H9 (cell line): Measurements from ENCODE around the gene OR52E1. TPM values are rescaled to one million over a fixed set of nuclear protein-coding genes. Genes with fewer than 3 reads are reported as not detected.

Experiments
- DNase-seq: peaks from one replicate; pipeline ENCODE4 v3.0.0-alpha.2; 2017
- H2AFZ ChIP-seq: one replicate; pipeline ENCODE4 v1.6.1; 2013; ENCODE audit warnings: mild to moderate bottlenecking, low read length, control low read depth, moderate library complexity
- H2AK5ac ChIP-seq: 2 replicates; pipeline ENCODE4 v1.6.1; 2013; ENCODE audit warnings: low read length, control low read depth, mixed read lengths; ENCODE audit not compliant: insufficient read length
- H2BK120ac ChIP-seq: one replicate; pipeline ENCODE4 v1.6.1; 2013; ENCODE audit warnings: low read depth, mild to moderate bottlenecking, low read length, control low read depth, inconsistent platforms; ENCODE audit not compliant: poor library complexity, severe bottlenecking
- H2BK12ac ChIP-seq: 2 replicates; pipeline ENCODE4 v1.6.1; 2013; ENCODE audit warnings: low read length, control low read depth, mixed read lengths, low read depth; ENCODE audit not compliant: insufficient read length
- H2BK15ac ChIP-seq: 2 replicates; pipeline ENCODE4 v1.6.1; 2013; ENCODE audit warnings: low read depth, low read length, control low read depth
- H2BK20ac ChIP-seq: one replicate; pipeline ENCODE4 v1.6.1; 2013; ENCODE audit warnings: low read depth, mild to moderate bottlenecking, low read length, control low read depth, inconsistent platforms; ENCODE audit not compliant: poor library complexity, severe bottlenecking
- H2BK5ac ChIP-seq: 2 replicates; pipeline ENCODE4 v1.6.1; 2013; ENCODE audit warnings: low read length, control low read depth, mixed read lengths; ENCODE audit not compliant: insufficient read length
- H3K14ac ChIP-seq: 2 replicates; pipeline ENCODE4 v1.6.1; 2013; ENCODE audit warnings: low read length, control low read depth; ENCODE audit not compliant: insufficient read depth
- H3K18ac ChIP-seq: 2 replicates; pipeline ENCODE4 v1.6.1; 2013; ENCODE audit warnings: low read depth, mild to moderate bottlenecking, mixed read lengths, low read length, control low read depth; ENCODE audit not compliant: insufficient read length
- H3K23ac ChIP-seq: 2 replicates; pipeline ENCODE4 v1.6.1; 2013; ENCODE audit warnings: low read length, control low read depth, mixed read lengths, low read depth; ENCODE audit not compliant: insufficient read length
- H3K23me2 ChIP-seq: 2 replicates; pipeline ENCODE4 v1.6.1; 2013; ENCODE audit warnings: low read depth, mild to moderate bottlenecking, mixed read lengths, low read length, control low read depth; ENCODE audit not compliant: insufficient read length, poor library complexity, severe bottlenecking
- H3K27ac ChIP-seq: 2 replicates; pipeline ENCODE4 v1.5.1; 2013; ENCODE audit warnings: low read length, control low read depth, mixed read lengths, low read depth; ENCODE audit not compliant: insufficient read length
- H3K27me3 ChIP-seq: 2 replicates; pipeline ENCODE4 v1.6.1; 2013; ENCODE audit warnings: low read length, control low read depth, inconsistent platforms; ENCODE audit not compliant: insufficient read depth
- H3K4ac ChIP-seq: 2 replicates; pipeline ENCODE4 v1.6.1; 2013; ENCODE audit warnings: low read depth, mild to moderate bottlenecking, control low read depth, inconsistent platforms, low read length, moderate library complexity
- H3K4me1 ChIP-seq: 2 replicates; pipeline ENCODE4 v1.6.1; 2013; ENCODE audit warnings: low read length, control low read depth, inconsistent platforms; ENCODE audit not compliant: insufficient read depth
- H3K4me2 ChIP-seq: 2 replicates; pipeline ENCODE4 v1.6.1; 2013; ENCODE audit warnings: low read length, control low read depth, mixed read lengths; ENCODE audit not compliant: insufficient read length, insufficient read depth
- H3K56ac ChIP-seq: 2 replicates; pipeline ENCODE4 v1.6.1; 2013; ENCODE audit warnings: low read depth, mild to moderate bottlenecking, mixed read lengths, low read length, control low read depth; ENCODE audit not compliant: insufficient read length
- H3K79me1 ChIP-seq: 2 replicates; pipeline ENCODE4 v1.6.1; 2013; ENCODE audit warnings: low read depth, mild to moderate bottlenecking, moderate library complexity, low read length, control low read depth, inconsistent platforms; ENCODE audit not compliant: insufficient read depth, poor library complexity, severe bottlenecking
- H3K79me2 ChIP-seq: 2 replicates; pipeline ENCODE4 v1.6.1; 2013; ENCODE audit warnings: low read length, control low read depth, inconsistent platforms; ENCODE audit not compliant: insufficient read depth
- H3K9ac ChIP-seq: 2 replicates; pipeline ENCODE4 v1.6.1; 2013; ENCODE audit warnings: low read length, control low read depth, mixed read lengths; ENCODE audit not compliant: insufficient read length; ENCODE audit errors: extremely low read depth
- H3K9me3 ChIP-seq: one replicate; pipeline ENCODE4 v1.6.1; 2013; ENCODE audit warnings: low read depth, low read length, inconsistent platforms; ENCODE audit not compliant: control insufficient read depth
- H3T11ph ChIP-seq: one replicate; pipeline ENCODE4 v1.6.1; 2013; ENCODE audit warnings: mild to moderate bottlenecking, low read length, control low read depth, inconsistent platforms
- H4K20me1 ChIP-seq: one replicate; pipeline ENCODE4 v1.6.1; 2013; ENCODE audit not compliant: control insufficient read depth, insufficient read length, insufficient read depth
- H4K5ac ChIP-seq: 2 replicates; pipeline ENCODE4 v1.6.1; 2013; ENCODE audit warnings: low read depth, mild to moderate bottlenecking, mixed read lengths, low read length, control low read depth; ENCODE audit not compliant: insufficient read length
- H4K8ac ChIP-seq: replicated peaks from 2 replicates; pipeline ENCODE4 v1.6.1; 2013; ENCODE audit warnings: low read length, control low read depth, mixed read lengths, low read depth; ENCODE audit not compliant: insufficient read length
- H4K91ac ChIP-seq: 2 replicates; pipeline ENCODE4 v1.6.1; 2013; ENCODE audit warnings: low read depth, mild to moderate bottlenecking, moderate library complexity, mixed read lengths, low read length, control low read depth; ENCODE audit not compliant: insufficient read length
- H3K27ac Mint-ChIP-seq, 3 experiments: 2 replicates in 2 of 3; 3 replicates in 1 of 3; pipeline ENCODE4 v1.8.0; 2020 to 2021; ENCODE audit warnings: mixed read lengths in 3 of 3, mild to moderate bottlenecking in 1 of 3, moderate library complexity in 1 of 3
- H3K27me3 Mint-ChIP-seq: 2 replicates; pipeline ENCODE4 v1.8.0; 2021; ENCODE audit warnings: low read depth, mild to moderate bottlenecking, moderate library complexity, mixed read lengths
- H3K36me3 Mint-ChIP-seq, 3 experiments: 2 replicates in 2 of 3; 3 replicates in 1 of 3; pipeline ENCODE4 v1.8.0; 2020 to 2021; ENCODE audit warnings: low read depth in 3 of 3, mixed read lengths in 3 of 3; ENCODE audit not compliant: insufficient read depth in 1 of 3
- H3K4me1 Mint-ChIP-seq, 2 experiments: 2 replicates each; pipeline ENCODE4 v1.8.0; 2020; ENCODE audit warnings: mixed read lengths in 2 of 2
- H3K4me3 Mint-ChIP-seq, 2 experiments: 2 replicates in 1 of 2; 3 replicates in 1 of 2; pipeline ENCODE4 v1.8.0; 2020 to 2021; ENCODE audit warnings: mild to moderate bottlenecking in 2 of 2, mixed read lengths in 2 of 2, moderate library complexity in 1 of 2
- H3K9me3 Mint-ChIP-seq, 2 experiments: 2 replicates in 1 of 2; 3 replicates in 1 of 2; pipeline ENCODE4 v1.8.0; 2020; ENCODE audit warnings: mild to moderate bottlenecking in 2 of 2, mixed read lengths in 2 of 2, moderate library complexity in 1 of 2
- CTCF ChIP-seq: fragments of 200-600 bp; sonication (generic); conservative IDR thresholded peaks from 3 replicates; pipeline ENCODE4 v1.8.0; 2021; ENCODE audit warnings: antibody characterized with exemption, mild to moderate bottlenecking
- WGBS: extraction: QIAGEN DNeasy Blood & Tissue Kit; methylation state at CpG from one replicate; pipeline ENCODE4 v1.1.7; 2013; ENCODE audit warnings: missing lambda C conversion rate, low lambda C conversion rate, mixed read lengths; ENCODE audit not compliant: insufficient read length; ENCODE audit errors: extremely low coverage; 5-methylcytosine and 5-hydroxymethylcytosine counted together
- total RNA-seq: library from RNA; stranded (reverse); gene quantifications from 2 replicates; pipeline ENCODE4 v1.2.1, GENCODE V29; 2021

The OR52E1 gene
- total RNA-seq, 1 experiment from 2014 or later = not detected

- H2BK5ac ChIP-seq = no peak overlapping the region
- H3T11ph ChIP-seq = no peak overlapping the region
- H2AFZ ChIP-seq = no peak overlapping the region
- H3K79me2 ChIP-seq = no peaks in the 10 kb centered on the region
- no peak overlapping the region for H2AK5ac ChIP-seq
- H2BK120ac ChIP-seq = no peak overlapping the region
- no peaks in the 10 kb centered on the region for H3K9me3 ChIP-seq
- no peak overlapping the region for H2BK12ac ChIP-seq
- no peak overlapping the region for H3K9ac ChIP-seq
- no peaks in the 10 kb centered on the region for H3K4me1 ChIP-seq
- no peaks in the 10 kb centered on the region for H4K20me1 ChIP-seq
- H3K27ac ChIP-seq = no peak overlapping the region
- H3K36me3 Mint-ChIP-seq = no peaks in the 10 kb centered on the region
- no peak overlapping the region for H3K18ac ChIP-seq
- no peaks in the 10 kb centered on the region; a peak in 1 of 5 replicates for H3K9me3 Mint-ChIP-seq
- no peaks in the 10 kb centered on the region for H3K27me3 ChIP-seq
- H3K4me3 Mint-ChIP-seq = no peak overlapping the region
- H3K56ac ChIP-seq = no peak overlapping the region
- no peaks in the 10 kb centered on the region for H3K4me1 Mint-ChIP-seq
- no peak overlapping the region for H3K4me2 ChIP-seq
- no peak overlapping the region for H4K8ac ChIP-seq
- H3K27ac Mint-ChIP-seq = no peak overlapping the region
- no peaks in the 10 kb centered on the region for H3K27me3 Mint-ChIP-seq
- no peak overlapping the region for H4K91ac ChIP-seq
- H3K14ac ChIP-seq = no peak overlapping the region
- no peaks in the 10 kb centered on the region for H3K79me1 ChIP-seq
- no peak overlapping the region for H4K5ac ChIP-seq
- no peak overlapping the region for H3K4ac ChIP-seq
- WGBS = no CpG with 5 or more reads among the region's 2 CpGs
- H3K23me2 ChIP-seq = no peaks in the 10 kb centered on the region
- TF ChIP-seq CTCF = no peak
- DNase-seq = no peak
- no peak overlapping the region for H2BK15ac ChIP-seq
- no peak overlapping the region for H2BK20ac ChIP-seq
- no peak overlapping the region for H3K23ac ChIP-seq
Observed at GRCh38 chr11:5036669-5037068, 32.7 kb upstream of the OR52E1 start.
